Upper lobe of right lung (tissue), 1 donor: ENCODE results near the gene RARG. TPM values are rescaled to one million over a fixed set of nuclear protein-coding genes. Genes with fewer than 3 reads are reported as not detected.
"Not testable (repeated sequence)": the region's sequence is repeated elsewhere in the genome, so short reads cannot be mapped to it uniquely, and the experiment has no call there.

Experiments
- ATAC-seq: fragments of 200-7000 bp; cut with Tn5 transposase; one replicate; pipeline ENCODE4 v1.9.1; 2020; ENCODE audit warnings: mild to moderate bottlenecking, moderate library complexity
- DNase-seq: peaks from one replicate; pipeline ENCODE4 v3.0.0-alpha.2; 2020
- H3K27ac ChIP-seq: fragments of 200-600 bp; one replicate; pipeline ENCODE4 v1.8.0; 2022
- H3K27me3 ChIP-seq: fragments of 200-600 bp; one replicate; pipeline ENCODE4 v1.8.0; 2022; ENCODE audit warnings: mild to moderate bottlenecking
- H3K36me3 ChIP-seq: fragments of 200-600 bp; one replicate; pipeline ENCODE4 v1.8.0; 2022
- H3K4me1 ChIP-seq: fragments of 200-600 bp; one replicate; pipeline ENCODE4 v1.8.0; 2022
- H3K4me3 ChIP-seq: fragments of 200-600 bp; one replicate; pipeline ENCODE4 v1.8.0; 2022; ENCODE audit warnings: mild to moderate bottlenecking
- H3K9me3 ChIP-seq: fragments of 200-600 bp; one replicate; pipeline ENCODE4 v1.8.0; 2022
- intact Hi-C: fragments of 100-400 bp; cut with DNase I; formaldehyde crosslinking; loops from one replicate; pipeline ENCODE4 v1.11.0; 2022
- total RNA-seq: library from RNA; stranded (reverse); fragmentation: NEBNext Ultra II Directional; extraction: Animal tissue kit (Norgen Biotek cat#: 25700); gene quantifications from one replicate; pipeline ENCODE4 v1.2.1, GENCODE V29; 2021
- TF ChIP-seq, protein P1 (sequence below): fragments of 200-600 bp; IDR thresholded peaks from one replicate; pipeline ENCODE4 v1.8.0; 2022; ENCODE audit warnings: antibody characterized with exemption
- donor health status: DM: no; HTN: yes; CAD: no; lungs with severe emphysema.

The RARG gene
- total RNA-seq, 1 donor from 2014 or later, result 23.8 TPM

DNA sequence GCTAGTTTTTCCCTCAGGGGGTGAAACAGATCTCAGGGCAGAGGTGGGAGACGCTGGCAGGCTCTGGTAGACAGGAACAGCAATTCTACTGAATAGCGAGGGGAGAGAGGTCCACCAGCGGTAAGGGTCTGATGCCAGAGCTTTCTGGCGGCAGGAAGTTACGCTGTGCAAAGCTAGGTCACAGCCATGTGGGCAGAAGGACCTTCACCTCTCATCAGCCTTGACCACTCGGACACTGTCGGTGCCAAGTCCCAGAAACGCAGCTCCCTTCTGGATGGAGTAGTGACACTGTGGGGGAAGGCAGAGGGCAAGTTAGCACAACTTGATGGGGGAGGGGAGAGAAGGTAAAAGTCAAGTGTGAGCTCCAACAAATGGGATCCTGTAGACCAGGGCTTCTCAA lies 61.8 kb downstream of the RARG start:
- peaks cover 15% of the 10 kb centered on the region for H3K36me3 ChIP-seq
- ATAC-seq (no peak), DNase-seq (no peak)
- H3K4me1 ChIP-seq, result no peaks in the 10 kb centered on the region
- H3K27me3 ChIP-seq, result no peaks in the 10 kb centered on the region
- no peak overlapping the region for H3K27ac ChIP-seq
- TF ChIP-seq, protein P1, sequence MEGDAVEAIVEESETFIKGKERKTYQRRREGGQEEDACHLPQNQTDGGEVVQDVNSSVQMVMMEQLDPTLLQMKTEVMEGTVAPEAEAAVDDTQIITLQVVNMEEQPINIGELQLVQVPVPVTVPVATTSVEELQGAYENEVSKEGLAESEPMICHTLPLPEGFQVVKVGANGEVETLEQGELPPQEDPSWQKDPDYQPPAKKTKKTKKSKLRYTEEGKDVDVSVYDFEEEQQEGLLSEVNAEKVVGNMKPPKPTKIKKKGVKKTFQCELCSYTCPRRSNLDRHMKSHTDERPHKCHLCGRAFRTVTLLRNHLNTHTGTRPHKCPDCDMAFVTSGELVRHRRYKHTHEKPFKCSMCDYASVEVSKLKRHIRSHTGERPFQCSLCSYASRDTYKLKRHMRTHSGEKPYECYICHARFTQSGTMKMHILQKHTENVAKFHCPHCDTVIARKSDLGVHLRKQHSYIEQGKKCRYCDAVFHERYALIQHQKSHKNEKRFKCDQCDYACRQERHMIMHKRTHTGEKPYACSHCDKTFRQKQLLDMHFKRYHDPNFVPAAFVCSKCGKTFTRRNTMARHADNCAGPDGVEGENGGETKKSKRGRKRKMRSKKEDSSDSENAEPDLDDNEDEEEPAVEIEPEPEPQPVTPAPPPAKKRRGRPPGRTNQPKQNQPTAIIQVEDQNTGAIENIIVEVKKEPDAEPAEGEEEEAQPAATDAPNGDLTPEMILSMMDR, result no peak
- intact Hi-C loops, result no loop called here
- no peak overlapping the region for H3K4me3 ChIP-seq
- H3K9me3 ChIP-seq, result no peaks in the 10 kb centered on the region

DNA sequence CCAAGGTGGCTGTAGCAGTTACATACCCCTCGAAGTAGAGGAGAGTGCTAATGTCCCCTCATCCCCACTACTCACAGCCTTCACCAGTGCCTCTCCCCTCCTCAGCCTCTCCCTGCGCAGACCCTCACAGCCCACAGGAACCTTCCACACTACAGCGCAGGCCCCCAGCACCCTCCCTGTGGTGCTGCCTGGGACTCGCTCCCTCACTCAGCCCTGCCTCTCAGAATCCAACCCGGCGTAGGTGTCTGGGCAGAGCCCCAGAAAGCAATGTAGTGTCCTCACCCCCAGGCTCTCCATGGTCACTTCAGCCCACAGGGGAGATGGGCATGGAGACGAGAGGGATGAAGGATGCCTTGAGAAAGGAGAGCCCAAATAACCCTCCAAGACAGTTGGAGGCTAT lies 62.4 kb downstream of the RARG start:
- Histone ChIP-seq H3K27me3 (no peaks in the 10 kb centered on the region), H3K4me1 (no peaks in the 10 kb centered on the region), H3K9me3 (no peaks in the 10 kb centered on the region), H3K36me3 (peaks cover 15% of the 10 kb centered on the region), H3K4me3 (no peak overlapping the region), H3K27ac (no peak overlapping the region)
- ATAC-seq (peak; percentile 22), DNase-seq (no peak)
- TF ChIP-seq, protein P1, result no peak
- intact Hi-C loops, result no loop called here

DNA sequence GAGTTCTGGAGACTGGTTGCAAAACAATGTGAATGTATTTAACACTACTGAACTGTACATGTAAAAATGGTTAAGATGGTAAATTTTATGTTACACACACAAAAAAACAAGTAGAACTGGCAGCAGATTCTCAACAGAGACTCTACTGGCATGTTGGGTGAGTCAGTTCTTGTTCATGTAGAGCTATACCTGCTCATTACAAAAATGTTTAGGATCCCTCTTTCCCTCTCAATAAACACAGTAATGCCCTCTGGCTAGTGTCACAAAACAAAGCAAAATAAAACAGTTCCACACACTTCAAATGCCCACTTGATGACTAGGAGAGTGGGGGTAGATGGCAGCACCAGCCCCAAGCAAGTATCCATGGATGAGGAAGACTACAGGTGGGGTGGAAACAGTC lies 65.2 kb downstream of the RARG start:
- H3K27me3 ChIP-seq, result no peaks in the 10 kb centered on the region
- no peaks in the 10 kb centered on the region for H3K4me1 ChIP-seq
- H3K27ac ChIP-seq, result no peak overlapping the region
- TF ChIP-seq, protein P1, result no peak
- ATAC-seq (no peak), DNase-seq (no peak)
- H3K36me3 ChIP-seq, result peaks cover 15% of the 10 kb centered on the region
- intact Hi-C loops, result no loop called here
- H3K9me3 ChIP-seq, result no peaks in the 10 kb centered on the region
- no peak overlapping the region for H3K4me3 ChIP-seq

DNA sequence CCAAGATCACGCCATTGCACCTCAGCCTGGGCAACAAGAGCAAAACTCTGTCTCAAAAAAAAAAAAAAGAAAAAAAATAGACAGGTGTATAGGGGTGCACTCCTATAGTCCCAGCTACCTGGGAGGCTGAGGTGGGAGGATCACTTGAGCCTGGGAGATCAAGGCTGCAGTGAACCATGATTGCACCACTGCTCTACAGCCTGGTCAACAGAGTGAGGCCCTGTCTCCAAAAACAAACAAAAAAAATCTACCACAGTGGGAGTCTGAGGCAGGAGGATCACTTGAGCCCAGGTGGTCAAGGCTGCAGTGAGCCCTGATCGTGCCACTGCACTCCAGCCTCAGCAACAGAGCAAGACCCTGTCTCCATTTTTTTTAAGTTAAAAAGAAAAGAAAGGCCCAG lies 69.0 kb downstream of the RARG start:
- H3K4me3 ChIP-seq, ATAC-seq: not testable (repeated sequence)

DNA sequence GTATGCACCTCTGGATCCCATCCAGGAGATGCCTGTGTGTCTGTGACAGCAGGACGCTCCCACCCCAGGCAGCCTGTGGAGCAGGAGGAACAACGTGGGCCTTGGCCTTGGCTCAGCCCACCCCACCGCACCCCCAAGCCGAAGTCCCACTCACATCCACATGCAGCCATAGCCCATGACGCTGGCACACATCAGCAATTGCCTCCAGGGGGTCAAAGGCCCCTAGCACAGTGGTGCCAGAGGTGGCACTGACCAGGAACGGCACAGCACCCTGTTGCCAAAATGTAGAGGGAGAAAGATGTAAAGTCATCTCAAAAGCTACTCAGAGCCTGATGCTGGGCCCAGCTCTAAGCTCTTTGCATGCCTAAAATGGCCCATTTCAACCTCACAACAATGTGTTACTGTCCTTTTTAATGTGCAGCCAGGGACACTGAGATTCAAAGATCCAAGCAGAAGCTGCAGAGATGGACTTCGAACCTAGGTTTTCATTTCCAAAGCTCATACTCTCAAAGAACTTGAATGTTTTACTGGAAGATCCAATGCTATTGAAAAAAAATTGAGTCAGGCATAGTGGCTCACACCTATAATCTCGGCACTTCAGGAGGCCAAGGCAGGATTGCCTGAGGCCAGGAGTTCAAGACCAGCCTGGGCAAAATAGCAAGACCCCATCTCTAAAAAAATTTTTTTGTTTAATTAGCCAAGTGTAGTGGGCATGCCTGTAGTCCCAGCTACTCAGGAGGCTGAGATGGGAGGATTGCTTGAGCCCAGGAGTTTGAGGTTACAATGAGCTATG lies 70.7 kb downstream of the RARG start:
- H3K27ac ChIP-seq, result no peak overlapping the region
- DNase-seq, result no peak
- intact Hi-C loops, result loop anchor here (5.0 kb wide), 1 partner anchor 36 kb away; no protein-coding TSS in a partner anchor
- TF ChIP-seq, protein P1, result no peak
- H3K4me1 ChIP-seq, result peaks cover 3% of the 10 kb centered on the region
- no peaks in the 10 kb centered on the region for H3K27me3 ChIP-seq
- no peaks in the 10 kb centered on the region for H3K36me3 ChIP-seq
- H3K9me3 ChIP-seq, result no peaks in the 10 kb centered on the region
- H3K4me3 ChIP-seq, result no peak overlapping the region
- no peak for ATAC-seq

More for the DNA sequence above, 69.0 kb downstream of the RARG start:
- H3K9me3 ChIP-seq, H3K36me3 ChIP-seq, H3K27me3 ChIP-seq, H3K4me1 ChIP-seq, H3K27ac ChIP-seq, DNase-seq: not testable (repeated sequence)
- intact Hi-C loops, result loop anchor here (5.0 kb wide), 1 partner anchor 34 kb away; no protein-coding TSS in a partner anchor

DNA sequence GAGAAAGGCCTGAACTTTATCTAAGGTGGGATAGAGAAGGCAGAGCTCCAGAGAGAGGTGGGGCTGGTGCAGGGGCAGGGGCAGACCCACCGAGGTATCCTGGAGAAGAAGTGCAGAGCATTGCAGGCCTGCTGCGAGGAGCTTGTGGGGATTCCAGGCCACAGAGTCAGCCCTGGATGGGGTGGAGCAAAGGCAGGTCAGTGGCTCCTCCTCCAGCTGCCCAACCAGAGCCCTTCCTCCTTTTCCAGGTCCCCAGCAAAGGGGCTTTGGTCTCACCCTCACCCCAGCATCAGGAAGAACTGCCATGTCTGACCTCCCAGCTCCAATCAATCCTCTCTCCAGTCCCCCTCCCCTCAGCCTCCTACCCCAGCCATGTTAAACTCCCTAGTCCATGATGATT lies 71.3 kb downstream of the RARG start:
- no peak overlapping the region for H3K27ac ChIP-seq
- H3K4me1 ChIP-seq, result peaks cover 3% of the 10 kb centered on the region
- no peak overlapping the region for H3K4me3 ChIP-seq
- H3K9me3 ChIP-seq, result no peaks in the 10 kb centered on the region
- intact Hi-C loops, result loop anchor here (5.0 kb wide), 1 partner anchor 37 kb away; no protein-coding TSS in a partner anchor
- no peak for DNase-seq
- no peak for ATAC-seq
- H3K27me3 ChIP-seq, result no peaks in the 10 kb centered on the region
- no peaks in the 10 kb centered on the region for H3K36me3 ChIP-seq
- TF ChIP-seq, protein P1, result no peak

Other genes with a start within 250 kb of the RARG start
- gene EIF4B, start 225.8 kb downstream of the RARG start, total RNA-seq, result 436 TPM
- 232 TPM for gene TNS2, start 182.1 kb downstream of the RARG start, total RNA-seq
- gene SPRYD3, start 152.8 kb downstream of the RARG start, total RNA-seq, result 50.4 TPM
- gene IGFBP6, start 134.5 kb downstream of the RARG start, total RNA-seq, result 34.6 TPM
- not detected for gene SOAT2, start 128.7 kb downstream of the RARG start, total RNA-seq
- gene ZNF740, start 51.5 kb downstream of the RARG start, total RNA-seq, result 46.8 TPM
- 41.7 TPM for gene CSAD, start 51.3 kb downstream of the RARG start, total RNA-seq
- 7.7 TPM for gene ITGB7, start 25.0 kb downstream of the RARG start, total RNA-seq
- 0.35 TPM for gene ESPL1, start 36.1 kb upstream of the RARG start, total RNA-seq
- gene PFDN5, start 63.3 kb upstream of the RARG start, total RNA-seq, result 424 TPM
- gene MYG1, start 67.5 kb upstream of the RARG start, total RNA-seq, result 41.9 TPM
- 43.2 TPM for gene AAAS, start 89.4 kb upstream of the RARG start, total RNA-seq
- gene SP7, start 104.1 kb upstream of the RARG start, total RNA-seq, result not detected
- gene SP1, start 148.0 kb upstream of the RARG start, total RNA-seq, result 87.7 TPM
- 0.46 TPM for gene AMHR2, start 191.6 kb upstream of the RARG start, total RNA-seq
- gene PRR13, start 209.5 kb upstream of the RARG start, total RNA-seq, result 172 TPM
- 727 TPM for gene PCBP2, start 219.9 kb upstream of the RARG start, total RNA-seq